Ramos (cell line): Measurements from ENCODE around the gene COL4A3.

ENCODE experiments used
- in situ Hi-C: fragments of 300-500 bp; cut with MboI; formaldehyde crosslinking; loops from one replicate; pipeline ENCODE4 v1.14.3; 2022; ENCODE audit warnings: low sequenced_read_pairs; ENCODE audit not compliant: unreplicated experiment

COL4A3 gene

GRCh38 chr2:227324995-227325838 lies 160.8 kb downstream of the COL4A3 start, which contains the start of gene MFF:
TSS of gene MFF (plus strand) at chr2:227325251. CDS start at chr2:227330666, 5,415 bp downstream.
- in situ Hi-C loops: no loop called here

- in situ Hi-C loops: no loop called here
These were observed 161.4 kb downstream of the COL4A3 start for GRCh38 chr2:227325839-227326195.

- in situ Hi-C loops: no loop called here
These were observed 162.4 kb downstream of the COL4A3 start for GRCh38 chr2:227326783-227327182.

GRCh38 chr2:227335713-227336112 lies 171.3 kb downstream of the COL4A3 start:
- in situ Hi-C loops: no loop called here

GRCh38 chr2:227337442-227337841 lies 173.0 kb downstream of the COL4A3 start:
- in situ Hi-C loops: no loop called here

- in situ Hi-C loops: no loop called here
These were observed 174.7 kb downstream of the COL4A3 start for GRCh38 chr2:227339098-227339599.

GRCh38 chr2:227340106-227340505 lies 175.7 kb downstream of the COL4A3 start:
- in situ Hi-C loops: no loop called here

- in situ Hi-C loops: no loop called here
These were observed 177.1 kb downstream of the COL4A3 start for GRCh38 chr2:227341553-227341952.

GRCh38 chr2:227344231-227344630 lies 179.8 kb downstream of the COL4A3 start:
- in situ Hi-C loops: no loop called here

GRCh38 chr2:227347117-227347516 lies 182.7 kb downstream of the COL4A3 start:
- in situ Hi-C loops: no loop called here

GRCh38 chr2:227348324-227348723 lies 183.9 kb downstream of the COL4A3 start:
- in situ Hi-C loops: no loop called here

- in situ Hi-C loops: no loop called here
These were observed 185.7 kb downstream of the COL4A3 start for GRCh38 chr2:227349989-227350612.

- in situ Hi-C loops: no loop called here
These were observed 187.2 kb downstream of the COL4A3 start for GRCh38 chr2:227351639-227352038.

GRCh38 chr2:227360351-227360750 lies 195.9 kb downstream of the COL4A3 start:
- in situ Hi-C loops: no loop called here

GRCh38 chr2:227363756-227364155 lies 199.3 kb downstream of the COL4A3 start:
- in situ Hi-C loops: no loop called here
